ENCODE measurements around the gene KCNIP1. TPM values are rescaled to one million over a fixed set of nuclear protein-coding genes. Genes with fewer than 3 reads are reported as not detected.

The KCNIP1 gene
- polyA plus RNA-seq, 3 donors = not detected

DNA sequence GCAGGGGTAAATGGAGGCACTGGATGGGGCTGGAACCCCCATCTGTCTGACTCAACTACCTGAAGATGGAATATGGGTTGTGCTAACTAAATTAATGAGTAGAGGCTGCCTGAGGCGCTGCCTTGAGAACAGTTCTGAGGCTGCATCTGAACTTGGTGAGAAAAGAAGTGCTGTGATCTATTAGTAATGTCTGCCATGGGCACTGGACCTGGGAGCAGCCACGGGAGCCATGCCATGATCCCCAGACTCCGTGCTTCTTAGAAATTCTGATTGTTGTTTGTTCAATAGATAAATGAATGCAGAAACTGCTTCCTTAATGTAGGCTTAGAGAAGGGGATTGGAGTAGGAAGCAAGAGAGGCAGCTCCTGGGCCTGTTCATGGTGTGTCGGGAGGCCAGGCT, 80.2 kb downstream of the KCNIP1 start:
- WGBS (ENCODE audit: insufficient coverage) = 87% methylated on average over 4 of the region's 4 CpGs
- Histone ChIP-seq H3K4me3 (replicated peaks in 1 of 3; ENCODE audit: low read depth in 2 of 3, low read length in 3 of 3) (no peak overlapping the region), H3K9ac (ENCODE audit: insufficient read depth, low read length, poor library complexity, severe bottlenecking) (no peak overlapping the region), H3K4me1 (ENCODE audit: control insufficient read depth in 1 of 2, insufficient read depth in 2 of 2, low read length in 2 of 2) (no peaks in the 10 kb centered on the region), H3K4me2 (replicated peaks; ENCODE audit: extremely low read depth, low read length, poor library complexity, severe bottlenecking) (no peak overlapping the region), H3K27ac (ENCODE audit: low read depth in 1 of 2, low read length in 2 of 2) (no peak overlapping the region), H3K9me3 (replicated peaks in 1 of 2; ENCODE audit: control insufficient read depth in 1 of 2, insufficient read depth in 1 of 2, low read length in 2 of 2) (no peaks in the 10 kb centered on the region), H3K27me3 (ENCODE audit: control insufficient read depth in 2 of 2, insufficient read depth in 2 of 2, low read length in 2 of 2) (peaks cover 0 to 4% of the 10 kb centered on the region in 2 donors), H4K20me1 (ENCODE audit: insufficient read depth, low read length) (no peaks in the 10 kb centered on the region), H2AFZ (ENCODE audit: insufficient read depth, low read depth, low read length, poor library complexity, severe bottlenecking) (no peak overlapping the region), H3K79me2 (ENCODE audit: insufficient read depth, low read length) (no peaks in the 10 kb centered on the region), H3K36me3 (replicated peaks in 1 of 2; ENCODE audit: control insufficient read depth in 1 of 2, insufficient read depth in 2 of 2, low read length in 2 of 2) (no peaks in the 10 kb centered on the region)
- no peak overlapping the region for H3K4me3 Mint-ChIP-seq
- peaks cover 2 to 10% (median 6%) of the 10 kb centered on the region in 3 donors for H3K27me3 Mint-ChIP-seq (ENCODE audit: low read depth in 3 of 3)
- H3K36me3 Mint-ChIP-seq = no peaks in the 10 kb centered on the region
- no peak overlapping the region for H3K27ac Mint-ChIP-seq
- H3K4me1 Mint-ChIP-seq = no peaks in the 10 kb centered on the region
- DNase-seq = no peak
- intact Hi-C loops (cut with micrococcal nuclease) = no loop called here
- peaks cover 0 to 5% (median 0%) of the 10 kb centered on the region in 7 donors for H3K9me3 Mint-ChIP-seq
- TF ChIP-seq CTCF (IDR thresholded peaks at IDR 0.05) = no peak

DNA sequence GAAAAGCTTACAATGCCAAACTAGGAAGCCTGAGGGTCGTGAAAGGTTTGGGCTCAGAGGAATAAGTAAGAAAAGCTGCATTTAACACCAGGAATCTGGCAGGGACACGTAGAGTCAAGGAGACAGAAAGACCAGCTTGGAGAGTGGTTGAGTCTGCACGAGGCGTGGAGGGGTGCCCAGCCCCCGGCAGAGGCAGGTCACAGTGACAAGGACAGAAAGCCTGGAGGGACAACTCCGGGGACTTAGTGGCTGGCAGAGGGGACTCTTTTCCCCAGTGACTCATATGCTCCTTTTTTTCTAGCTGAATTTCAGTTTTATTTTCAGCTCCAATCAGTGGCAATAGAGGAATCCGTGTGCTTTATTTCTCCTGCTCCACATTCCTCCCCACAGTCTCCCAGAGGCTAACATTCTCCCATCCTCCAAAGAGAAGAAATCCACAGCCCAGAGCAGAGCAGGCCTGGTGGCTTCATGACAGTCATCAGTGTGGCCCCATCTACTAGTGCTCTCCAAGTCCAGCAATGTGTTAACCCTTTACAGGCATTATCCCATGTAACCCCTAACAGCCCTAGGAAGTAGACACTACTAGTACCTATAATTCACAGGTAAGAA, 80.7 kb downstream of the KCNIP1 start:
- H3K9me3 Mint-ChIP-seq = peaks cover 0 to 4% (median 0%) of the 10 kb centered on the region in 7 donors
- TF ChIP-seq CTCF (IDR thresholded peaks at IDR 0.05) = no peak
- Histone ChIP-seq H3K27ac (ENCODE audit: low read depth in 1 of 2, low read length in 2 of 2) (no peak overlapping the region), H3K9ac (ENCODE audit: insufficient read depth, low read length, poor library complexity, severe bottlenecking) (no peak overlapping the region), H3K36me3 (replicated peaks in 1 of 2; ENCODE audit: control insufficient read depth in 1 of 2, insufficient read depth in 2 of 2, low read length in 2 of 2) (no peaks in the 10 kb centered on the region), H3K4me2 (replicated peaks; ENCODE audit: extremely low read depth, low read length, poor library complexity, severe bottlenecking) (no peak overlapping the region), H3K4me1 (ENCODE audit: control insufficient read depth in 1 of 2, insufficient read depth in 2 of 2, low read length in 2 of 2) (no peaks in the 10 kb centered on the region), H4K20me1 (ENCODE audit: insufficient read depth, low read length) (no peaks in the 10 kb centered on the region), H3K4me3 (replicated peaks in 1 of 3; ENCODE audit: low read depth in 2 of 3, low read length in 3 of 3) (no peak overlapping the region), H3K27me3 (ENCODE audit: control insufficient read depth in 2 of 2, insufficient read depth in 2 of 2, low read length in 2 of 2) (peaks cover 0 to 4% of the 10 kb centered on the region in 2 donors), H2AFZ (ENCODE audit: insufficient read depth, low read depth, low read length, poor library complexity, severe bottlenecking) (no peak overlapping the region), H3K79me2 (ENCODE audit: insufficient read depth, low read length) (no peaks in the 10 kb centered on the region), H3K9me3 (replicated peaks in 1 of 2; ENCODE audit: control insufficient read depth in 1 of 2, insufficient read depth in 1 of 2, low read length in 2 of 2) (no peaks in the 10 kb centered on the region)
- intact Hi-C loops (cut with micrococcal nuclease) = no loop called here
- H3K27ac Mint-ChIP-seq = no peak overlapping the region
- H3K36me3 Mint-ChIP-seq = no peaks in the 10 kb centered on the region
- H3K4me3 Mint-ChIP-seq = no peak overlapping the region
- 90% methylated on average over 6 of the region's 7 CpGs for WGBS (ENCODE audit: insufficient coverage)
- no peak for DNase-seq
- no peaks in the 10 kb centered on the region for H3K4me1 Mint-ChIP-seq
- H3K27me3 Mint-ChIP-seq (ENCODE audit: low read depth in 3 of 3) = peaks cover 2 to 10% (median 9%) of the 10 kb centered on the region in 3 donors
